ENCODE measurements around the gene VAMP8. TPM values are rescaled to one million over a fixed set of nuclear protein-coding genes. Genes with fewer than 3 reads are reported as not detected.

The VAMP8 gene
- total and polyA plus RNA-seq, 2 donors (not counting 3 experiments of a cell fraction or from before 2014, with no cell fraction given), result 39.0 to 68.7 TPM

DNA sequence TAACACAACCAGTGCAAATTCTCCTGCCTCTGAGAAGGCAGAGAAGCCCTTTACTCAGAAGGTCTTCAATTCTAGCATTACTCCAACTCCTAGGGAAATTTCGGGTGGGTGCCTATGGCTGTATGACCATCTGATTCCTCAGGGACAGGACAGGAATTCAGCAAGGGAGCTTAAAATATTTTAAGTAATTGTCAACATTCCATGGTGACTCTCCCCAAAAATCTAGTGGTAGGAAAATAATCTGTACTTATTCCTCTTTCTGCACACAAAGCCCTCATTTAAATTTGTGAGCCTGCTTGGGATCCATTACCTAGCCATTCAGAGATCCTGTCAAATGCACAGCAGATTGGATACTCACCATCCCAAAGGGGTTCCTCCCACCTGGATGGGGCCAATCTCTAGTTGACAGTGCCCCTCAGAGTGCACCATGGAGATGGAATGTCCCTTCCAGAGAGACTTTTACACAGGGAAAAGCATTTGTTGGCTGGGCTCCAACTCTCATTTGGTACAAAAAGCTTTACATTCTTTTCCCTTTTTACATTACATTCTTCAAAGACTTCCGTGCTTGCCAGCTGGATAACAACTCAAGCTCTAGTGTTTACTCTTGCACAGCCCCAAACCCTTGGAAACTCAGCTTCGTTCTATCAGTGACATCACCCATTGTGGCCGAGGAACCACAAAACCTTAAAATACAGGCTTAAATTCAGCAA is 28.2 kb downstream of the VAMP8 start:
- H3K9me1 ChIP-seq (replicated peaks; ENCODE audit: control insufficient read depth, extremely low read depth, insufficient read depth, low read length), result no peaks in the 10 kb centered on the region
- POLR2A ChIA-PET, result interaction anchor here (0.9 to 1.2 kb wide), 3 partner anchors 9 to 55 kb away, joined by 3 to 5 read pairs (median 4); partner anchors contain the start of gene RNF181
- H3K4me2 ChIP-seq (ENCODE audit: insufficient read depth, low read length), result peak overlapping the region; percentile 43

More for the DNA sequence above, 28.2 kb downstream of the VAMP8 start:
- Histone ChIP-seq H3K27me3 (ENCODE audit: control insufficient read depth in 2 of 2, insufficient read depth in 2 of 2, low read length in 2 of 2) (no peaks in the 10 kb centered on the region), H3K9ac (replicated peaks; ENCODE audit: extremely low read depth, insufficient read depth, low read length) (peak overlapping the region; percentile 44), H3K9me3 (replicated peaks; ENCODE audit: control insufficient read depth, insufficient read depth, low read length) (no peaks in the 10 kb centered on the region), H4K20me1 (replicated peaks; ENCODE audit: control insufficient read depth, extremely low read depth, insufficient read depth, low read length) (no peaks in the 10 kb centered on the region), H3K4me3 (replicated peaks in 1 of 3; ENCODE audit: insufficient read depth in 1 of 3, low read depth in 1 of 3, low read length in 3 of 3) (no peak overlapping the region), H3K79me2 (ENCODE audit: control insufficient read depth, insufficient read depth, low read length) (peaks cover 2% of the 10 kb centered on the region), H3K27ac (ENCODE audit: insufficient read depth, low read depth, low read length) (peak overlapping the region; percentile 66), H3K36me3 (ENCODE audit: control insufficient read depth in 2 of 2, extremely low read depth in 1 of 2, insufficient read depth in 2 of 2, low read length in 2 of 2) (peaks cover 0 to 7% of the 10 kb centered on the region in 2 experiments), H3K4me1 (ENCODE audit: control insufficient read depth, extremely low read depth, insufficient read depth, low read length) (peaks cover 30% of the 10 kb centered on the region), H2AFZ (ENCODE audit: low read depth, low read length) (no peak overlapping the region)
- BruUV-seq (replicated peaks), result no TSS peak
- CTCF ChIA-PET, result interaction anchor here (0.6 to 2.8 kb wide), 8 partner anchors 11 to 305 kb away, joined by 3 to 17 read pairs (median 3); partner anchors contain the start of genes MAT2A and RNF181
- DNase-seq (ENCODE audit: low read depth, low spot score) (peak; percentile 83), FAIRE-seq (peak; percentile 91)
- dilution Hi-C loops (cut with MboI; ENCODE audit: extremely low pct_ligation_motif_present, low sequenced_read_pairs), result no loop called here
- intact Hi-C loops (cut with micrococcal nuclease), result no loop called here
- TF ChIP-seq, protein P1, sequence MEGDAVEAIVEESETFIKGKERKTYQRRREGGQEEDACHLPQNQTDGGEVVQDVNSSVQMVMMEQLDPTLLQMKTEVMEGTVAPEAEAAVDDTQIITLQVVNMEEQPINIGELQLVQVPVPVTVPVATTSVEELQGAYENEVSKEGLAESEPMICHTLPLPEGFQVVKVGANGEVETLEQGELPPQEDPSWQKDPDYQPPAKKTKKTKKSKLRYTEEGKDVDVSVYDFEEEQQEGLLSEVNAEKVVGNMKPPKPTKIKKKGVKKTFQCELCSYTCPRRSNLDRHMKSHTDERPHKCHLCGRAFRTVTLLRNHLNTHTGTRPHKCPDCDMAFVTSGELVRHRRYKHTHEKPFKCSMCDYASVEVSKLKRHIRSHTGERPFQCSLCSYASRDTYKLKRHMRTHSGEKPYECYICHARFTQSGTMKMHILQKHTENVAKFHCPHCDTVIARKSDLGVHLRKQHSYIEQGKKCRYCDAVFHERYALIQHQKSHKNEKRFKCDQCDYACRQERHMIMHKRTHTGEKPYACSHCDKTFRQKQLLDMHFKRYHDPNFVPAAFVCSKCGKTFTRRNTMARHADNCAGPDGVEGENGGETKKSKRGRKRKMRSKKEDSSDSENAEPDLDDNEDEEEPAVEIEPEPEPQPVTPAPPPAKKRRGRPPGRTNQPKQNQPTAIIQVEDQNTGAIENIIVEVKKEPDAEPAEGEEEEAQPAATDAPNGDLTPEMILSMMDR (IDR thresholded peaks at IDR 0.05; ENCODE audit: extremely low read depth in 1 of 2, insufficient read depth in 1 of 2, low read depth in 1 of 2, low read length in 2 of 2), result no peak
- TF ChIP-seq POLR2AphosphoS5 (IDR thresholded peaks at IDR 0.05; ENCODE audit: insufficient read depth, low read depth, low read length), result no peak
- peak; percentile 13 for TF ChIP-seq POLR2A (IDR thresholded peaks at IDR 0.05; ENCODE audit: low read depth, low read length)
- TF ChIP-seq MYC (IDR thresholded peaks at IDR 0.05; ENCODE audit: low read depth, low read length), result no peak
- no peak for TF ChIP-seq EZH2 (IDR thresholded peaks at IDR 0.05; ENCODE audit: borderline replicate concordance, low read depth, low read length, severe bottlenecking)
- TF ChIP-seq GATA2 (IDR thresholded peaks at IDR 0.05; ENCODE audit: insufficient read depth, insufficient read length, low read depth, low read length), result no peak
- no peak for TF ChIP-seq FOS (IDR thresholded peaks at IDR 0.05; ENCODE audit: borderline replicate concordance, insufficient read depth, low read length)
- TF ChIP-seq, protein P2, sequence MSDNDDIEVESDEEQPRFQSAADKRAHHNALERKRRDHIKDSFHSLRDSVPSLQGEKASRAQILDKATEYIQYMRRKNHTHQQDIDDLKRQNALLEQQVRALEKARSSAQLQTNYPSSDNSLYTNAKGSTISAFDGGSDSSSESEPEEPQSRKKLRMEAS (IDR thresholded peaks at IDR 0.05; ENCODE audit: insufficient read depth, insufficient read length), result no peak
- peak; percentile 33 for TF ChIP-seq JUN (IDR thresholded peaks at IDR 0.05; ENCODE audit: borderline replicate concordance, insufficient read depth, insufficient read length, low read depth)

All from endothelial cell of umbilical vein (primary cell).